Central memory CD8-positive, alpha-beta T cell (primary cell): ENCODE data around the gene DCST1.

ENCODE experiments used
- ATAC-seq: fragments of 150-1000 bp; cut with Tn5 transposase; replicated peaks from 2 replicates; pipeline ENCODE4 v1.10.0; 2022; ENCODE audit warnings: mild to moderate bottlenecking, moderate FRiP score, moderate number of reproducible peaks; ENCODE audit not compliant: poor library complexity, severe bottlenecking; ENCODE audit errors: extremely low read depth
- DNase-seq, 2 donors: peaks; one replicate each; pipeline ENCODE4 v3.0.0; 2021; ENCODE audit warnings: low spot score in 2 of 2
- H3K27ac Mint-ChIP-seq: one replicate; pipeline ENCODE4 v1.8.0; 2022; ENCODE audit warnings: low read depth, mild to moderate bottlenecking, moderate library complexity, mixed read lengths
- H3K27me3 Mint-ChIP-seq: one replicate; pipeline ENCODE4 v1.8.0; 2022; ENCODE audit warnings: mixed read lengths
- H3K36me3 Mint-ChIP-seq: one replicate; pipeline ENCODE4 v1.8.0; 2022; ENCODE audit warnings: mild to moderate bottlenecking, moderate library complexity, mixed read lengths; ENCODE audit not compliant: insufficient read depth
- H3K4me1 Mint-ChIP-seq: one replicate; pipeline ENCODE4 v1.8.0; 2022; ENCODE audit warnings: mixed read lengths
- H3K4me3 Mint-ChIP-seq: one replicate; pipeline ENCODE4 v1.8.0; 2022; ENCODE audit warnings: mild to moderate bottlenecking, moderate library complexity, mixed read lengths
- H3K9me3 Mint-ChIP-seq: one replicate; pipeline ENCODE4 v1.8.0; 2022; ENCODE audit warnings: mixed read lengths

Gene DCST1

DNA sequence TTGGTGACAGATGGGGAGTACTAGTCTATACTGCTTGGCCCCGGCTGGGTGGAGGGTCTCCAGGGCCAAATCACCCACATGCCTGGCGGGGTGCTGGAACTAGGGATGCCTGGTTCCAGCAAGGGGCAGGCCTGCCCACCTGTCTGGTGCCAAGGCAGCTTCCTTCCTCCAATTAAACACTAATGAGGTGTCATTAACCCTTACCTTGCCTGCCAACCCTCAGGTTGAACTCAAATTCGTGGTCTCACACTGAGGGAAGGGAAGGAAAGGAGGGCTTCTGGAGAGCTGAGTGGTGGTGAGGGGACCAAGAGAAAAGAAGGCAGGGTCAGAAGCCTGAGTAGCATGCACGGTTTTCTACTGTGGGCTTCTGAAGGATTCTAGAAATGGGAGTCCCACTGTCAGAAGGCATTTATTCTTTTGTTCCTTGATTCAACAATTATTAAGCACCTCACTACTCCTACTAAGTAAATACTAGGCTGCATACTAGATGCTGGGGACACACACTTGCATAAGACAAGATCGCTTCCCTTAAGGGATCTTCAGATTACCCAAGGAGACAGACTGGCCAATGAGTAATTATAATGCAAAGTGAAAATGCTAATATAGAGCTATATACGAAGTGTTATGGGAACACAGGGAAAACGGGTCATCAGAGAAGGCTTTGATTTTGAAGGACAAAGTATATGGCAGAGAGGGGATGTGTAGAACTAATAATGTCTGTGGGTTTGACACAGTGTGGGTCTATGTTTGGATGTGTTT is 39.1 kb downstream of the DCST1 start:
- ATAC-seq: no peak

DNA sequence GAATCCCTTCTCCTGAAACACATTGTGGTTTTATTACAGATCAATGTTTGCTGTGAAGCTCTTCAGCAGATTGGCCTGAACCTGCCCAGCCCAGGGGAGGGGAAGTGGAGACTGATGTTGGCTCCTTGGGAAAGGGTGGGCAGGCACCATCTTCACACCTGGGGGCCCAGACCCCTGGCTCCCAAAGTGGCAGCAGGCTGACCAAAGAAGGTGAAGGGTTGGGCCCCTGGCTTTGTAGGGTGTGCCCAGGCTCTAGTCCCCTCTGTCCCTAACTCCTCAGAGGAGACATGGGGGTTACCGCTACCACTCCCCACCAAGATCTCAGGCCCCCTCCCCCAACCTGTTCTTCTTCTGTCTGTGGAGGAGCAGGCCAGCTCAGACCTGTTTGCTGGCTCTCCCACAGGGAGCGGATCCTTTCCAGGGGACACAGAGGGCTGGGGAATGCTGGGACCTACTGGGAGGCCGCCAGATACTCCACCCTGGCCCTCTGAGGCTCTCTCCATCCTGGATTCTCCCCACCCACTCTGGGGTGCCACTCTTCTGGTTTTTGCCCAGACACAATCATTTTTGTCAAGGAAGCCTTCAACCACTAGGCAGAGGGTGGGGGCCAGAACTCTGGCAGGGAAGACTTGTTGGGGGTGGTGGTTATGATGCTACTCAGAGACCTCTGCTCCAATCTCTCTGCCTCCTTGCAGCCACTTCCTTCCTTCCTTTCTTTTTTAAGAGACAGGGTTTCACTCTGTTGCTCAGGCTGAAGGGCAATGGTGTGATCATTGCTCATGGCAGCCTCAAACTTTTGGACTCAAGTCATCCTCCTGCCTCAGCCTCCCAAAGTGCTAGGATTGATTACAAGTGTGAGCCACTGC is 40.0 kb downstream of the DCST1 start:
- ATAC-seq: no peak
- Mint-ChIP-seq H3K27me3 (no peaks in the 10 kb centered on the region), H3K9me3 (no peaks in the 10 kb centered on the region), H3K36me3 (peaks cover 2% of the 10 kb centered on the region), H3K4me3 (no peak overlapping the region), H3K4me1 (peaks cover 25% of the 10 kb centered on the region), H3K27ac (no peak overlapping the region)
- no peak for DNase-seq

More for the DNA sequence above, 39.1 kb downstream of the DCST1 start:
- no peaks in the 10 kb centered on the region for H3K27me3 Mint-ChIP-seq
- H3K9me3 Mint-ChIP-seq: no peaks in the 10 kb centered on the region
- H3K36me3 Mint-ChIP-seq: peaks cover 4% of the 10 kb centered on the region
- no peak overlapping the region for H3K27ac Mint-ChIP-seq
- H3K4me1 Mint-ChIP-seq: peaks cover 25% of the 10 kb centered on the region
- no peak for DNase-seq
- H3K4me3 Mint-ChIP-seq: no peak overlapping the region

- no peak for ATAC-seq
- H3K36me3 Mint-ChIP-seq: peaks cover 2% of the 10 kb centered on the region
- peaks cover 39% of the 10 kb centered on the region for H3K4me1 Mint-ChIP-seq
- no peaks in the 10 kb centered on the region for H3K9me3 Mint-ChIP-seq
- no peak overlapping the region for H3K27ac Mint-ChIP-seq
- peaks cover 12% of the 10 kb centered on the region for H3K27me3 Mint-ChIP-seq
- DNase-seq: no peak
- H3K4me3 Mint-ChIP-seq: no peak overlapping the region
These were observed 41.9 kb downstream of the DCST1 start for GRCh38 chr1:155075535-155075934.

DNA sequence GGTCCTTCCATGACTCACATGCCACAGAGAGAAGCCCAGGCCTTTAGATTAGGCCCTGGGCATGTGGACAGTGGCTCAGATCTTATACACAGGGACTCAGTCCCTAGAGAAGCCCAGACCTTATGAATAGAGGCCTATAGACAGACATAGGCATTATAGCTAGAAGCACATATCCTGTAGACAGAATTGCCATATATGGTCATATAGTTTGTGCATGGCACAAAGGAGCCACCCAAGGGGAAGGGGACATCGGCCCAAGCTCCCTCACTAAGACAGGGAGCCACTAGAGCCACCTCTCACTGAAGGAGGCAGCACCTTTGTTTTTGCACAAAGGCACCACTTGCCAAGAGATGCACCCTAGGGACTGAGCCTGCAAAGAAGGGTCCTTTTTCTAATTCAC is 42.7 kb downstream of the DCST1 start:
- Mint-ChIP-seq H3K27ac (no peak overlapping the region), H3K36me3 (peaks cover 3% of the 10 kb centered on the region), H3K4me3 (no peak overlapping the region), H3K4me1 (peaks cover 39% of the 10 kb centered on the region), H3K9me3 (no peaks in the 10 kb centered on the region), H3K27me3 (peaks cover 16% of the 10 kb centered on the region)
- DNase-seq (no peak), ATAC-seq (no peak)

- DNase-seq (no peak), ATAC-seq (no peak)
- peaks cover 1% of the 10 kb centered on the region for H3K36me3 Mint-ChIP-seq
- no peak overlapping the region for H3K27ac Mint-ChIP-seq
- peak overlapping the region; percentile 77 for H3K4me3 Mint-ChIP-seq
- H3K9me3 Mint-ChIP-seq: no peaks in the 10 kb centered on the region
- peaks cover 38% of the 10 kb centered on the region for H3K4me1 Mint-ChIP-seq
- peaks cover 26% of the 10 kb centered on the region for H3K27me3 Mint-ChIP-seq
These were observed 43.7 kb downstream of the DCST1 start for GRCh38 chr1:155077346-155077745.

GRCh38 chr1:155077758-155078445 is 44.3 kb downstream of the DCST1 start:
- H3K36me3 Mint-ChIP-seq: peaks cover 1% of the 10 kb centered on the region
- H3K27me3 Mint-ChIP-seq: peaks cover 32% of the 10 kb centered on the region
- no peak overlapping the region for H3K27ac Mint-ChIP-seq
- ATAC-seq (no peak), DNase-seq (no peak)
- H3K4me3 Mint-ChIP-seq: peak overlapping the region; percentile 77
- no peaks in the 10 kb centered on the region for H3K9me3 Mint-ChIP-seq
- H3K4me1 Mint-ChIP-seq: peaks cover 43% of the 10 kb centered on the region

DNA sequence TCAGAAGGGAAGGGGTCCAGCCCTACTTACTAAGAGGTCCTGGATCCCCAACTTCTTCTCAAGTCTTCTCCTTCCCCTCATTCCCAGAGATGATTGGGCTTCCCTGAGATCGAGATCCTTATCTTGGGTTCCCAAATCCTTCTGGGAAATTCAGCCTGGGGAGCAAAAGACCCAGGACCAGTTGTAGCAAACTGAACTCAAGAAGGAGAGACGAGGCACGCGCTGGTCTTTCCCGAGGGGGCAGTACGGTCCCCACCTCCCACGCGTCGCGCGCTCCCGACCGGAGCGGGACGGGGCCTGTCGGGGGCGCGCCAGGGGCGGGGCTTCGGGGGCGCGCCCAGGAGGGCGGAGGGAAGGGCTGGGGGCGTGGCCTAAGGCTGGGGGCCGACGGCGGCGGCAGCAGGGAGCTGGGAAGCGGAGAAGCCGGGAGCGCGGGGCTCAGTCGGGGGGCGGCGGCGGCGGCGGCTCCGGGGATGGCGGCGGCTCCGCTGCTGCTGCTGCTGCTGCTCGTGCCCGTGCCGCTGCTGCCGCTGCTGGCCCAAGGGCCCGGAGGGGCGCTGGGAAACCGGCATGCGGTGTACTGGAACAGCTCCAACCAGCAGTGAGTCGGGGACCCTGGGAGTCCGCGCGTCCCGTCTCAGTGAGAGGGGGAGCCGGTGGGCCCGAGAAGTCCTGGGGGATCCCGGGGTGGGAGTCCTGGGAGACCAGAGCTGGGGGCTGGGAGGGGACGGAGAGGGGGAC is 45.0 kb downstream of the DCST1 start, which contains the start of gene EFNA3:
Gene EFNA3, plus strand, starts transcription at position 369 of the 741 bp plus-strand sequence. Its CDS starts 105 bp downstream, at position 474.
- Mint-ChIP-seq H3K4me3 (peak within 1 kb of the TSS; percentile 77), H3K36me3 (peaks cover 1% of the 10 kb centered on the region), H3K27ac (peak within 1 kb of the TSS; percentile 77), H3K27me3 (peaks cover 39% of the 10 kb centered on the region), H3K4me1 (peaks cover 38% of the 10 kb centered on the region), H3K9me3 (no peaks in the 10 kb centered on the region)
- DNase-seq (no peak), ATAC-seq (peak; percentile 24)

DNA sequence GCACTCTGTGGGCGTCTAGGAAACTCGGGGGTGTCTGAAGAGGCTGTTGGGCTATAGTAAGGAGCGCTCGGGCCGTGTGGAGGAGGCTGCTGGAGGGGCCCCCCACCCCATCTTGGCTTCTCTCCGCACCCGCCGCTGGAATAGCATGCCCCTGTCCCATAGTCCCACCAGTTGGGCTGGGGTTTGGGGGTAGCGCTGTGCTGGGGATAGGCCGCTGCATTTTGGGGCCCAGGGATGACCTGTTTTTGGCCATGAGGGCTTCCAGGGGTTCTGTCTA is 45.5 kb downstream of the DCST1 start:
- no peak for ATAC-seq
- H3K4me1 Mint-ChIP-seq: peaks cover 37% of the 10 kb centered on the region
- peak overlapping the region; percentile 77 for H3K27ac Mint-ChIP-seq

GRCh38 chr1:155079487-155080311 is 46.1 kb downstream of the DCST1 start:
- DNase-seq: no peak
- Mint-ChIP-seq H3K27ac (peak overlapping the region; percentile 77), H3K9me3 (no peaks in the 10 kb centered on the region), H3K4me3 (peak overlapping the region; percentile 77), H3K36me3 (peaks cover 3% of the 10 kb centered on the region), H3K4me1 (peaks cover 43% of the 10 kb centered on the region), H3K27me3 (peaks cover 48% of the 10 kb centered on the region)
- ATAC-seq: no peak

More for the DNA sequence above, 45.5 kb downstream of the DCST1 start:
- no peak for DNase-seq
- H3K4me3 Mint-ChIP-seq: peak overlapping the region; percentile 77
- peaks cover 44% of the 10 kb centered on the region for H3K27me3 Mint-ChIP-seq
- H3K36me3 Mint-ChIP-seq: peaks cover 1% of the 10 kb centered on the region
- no peaks in the 10 kb centered on the region for H3K9me3 Mint-ChIP-seq

- Mint-ChIP-seq H3K27me3 (peaks cover 48% of the 10 kb centered on the region), H3K27ac (no peak overlapping the region), H3K9me3 (no peaks in the 10 kb centered on the region), H3K4me1 (peaks cover 51% of the 10 kb centered on the region), H3K36me3 (peaks cover 9% of the 10 kb centered on the region), H3K4me3 (peak overlapping the region; percentile 77)
- DNase-seq (no peak), ATAC-seq (no peak)
These were observed 46.9 kb downstream of the DCST1 start for GRCh38 chr1:155080312-155081228.
